K562 (cell line): ENCODE data around the gene PLEKHM3. TPM values are rescaled to one million over a fixed set of nuclear protein-coding genes. Genes with fewer than 3 reads are reported as not detected.

Source experiments
- ATAC-seq: fragments of 200-7000 bp; cut with Tn5 transposase; 3 replicates; pipeline ENCODE4 v1.9.1; 2020; ENCODE audit warnings: moderate library complexity
- BruUV-seq: library from RNA; stranded (reverse); fragments of 400-500 nt; replicated peaks from 2 replicates; lab custom pipeline; 2021; lab: Mats Ljungman, UMichigan
- CTCF ChIA-PET: fragments of 300-600 bp; formaldehyde crosslinking; extraction: SDS; loops from one replicate; lab custom pipeline; 2021; ENCODE audit warnings: low intra/inter-chr PET ratio; lab: Yijun Ruan, JAX
- POLR2A ChIA-PET: fragments of 300-600, 350-650 bp; sonication (Branson Sonifier 250); formaldehyde crosslinking; extraction: SDS; loops from one replicate; lab custom pipeline; 2021; ENCODE audit warnings: antibody characterized with exemption, inconsistent platforms; lab: Yijun Ruan, JAX
- DNase-seq, 4 experiments: peaks; one replicate each; pipeline versions ENCODE4 v3.0.0 to v3.0.0-alpha.2; 2011 to 2018; ENCODE audit warnings: low spot score in 3 of 4, mixed read lengths in 3 of 4; ENCODE audit errors: extremely low read depth in 1 of 4
- FAIRE-seq: peaks from 2 replicates; lab custom pipeline; 2011; peaks lifted over from hg19 to GRCh38; lab: Jason Lieb, UNC
- H2AFZ ChIP-seq: 2 replicates; pipeline ENCODE4 v1.6.0; 2011; ENCODE audit warnings: low read depth, low read length, control low read depth, inconsistent platforms
- H3K27ac ChIP-seq: fragments of 200-600 bp; 3 replicates; pipeline ENCODE4 v1.8.0; 2011; ENCODE audit warnings: low read depth, mild to moderate bottlenecking, control low read depth, inconsistent platforms, low read length, moderate library complexity, mixed read lengths; ENCODE audit errors: extremely low read depth
- H3K27me3 ChIP-seq, 2 experiments: fragments of 300-600 bp in 1 of 2; 2 replicates in 1 of 2; 3 replicates in 1 of 2; pipeline versions ENCODE4 v1.6.0 to v1.8.0; 2011; ENCODE audit warnings: inconsistent platforms in 2 of 2, low read length in 2 of 2, mild to moderate bottlenecking in 1 of 2, mixed read lengths in 1 of 2, moderate library complexity in 1 of 2; ENCODE audit not compliant: control insufficient read depth in 2 of 2, insufficient read depth in 2 of 2
- H3K36me3 ChIP-seq: fragments of 300-600 bp; 3 replicates; pipeline ENCODE4 v1.8.0; 2011; ENCODE audit warnings: mild to moderate bottlenecking, low read length, inconsistent platforms; ENCODE audit not compliant: control insufficient read depth, insufficient read depth
- H3K4me1 ChIP-seq, 2 experiments: fragments of 200-600 bp in 1 of 2; replicated peaks in 1 of 2; 2 replicates in 1 of 2; 3 replicates in 1 of 2; pipeline versions ENCODE4 v1.5.1 to v1.8.0; 2011; ENCODE audit warnings: inconsistent platforms in 2 of 2, low read length in 2 of 2, mild to moderate bottlenecking in 1 of 2, mixed read lengths in 1 of 2, moderate library complexity in 1 of 2; ENCODE audit not compliant: control insufficient read depth in 2 of 2, insufficient read depth in 2 of 2
- H3K4me2 ChIP-seq: 2 replicates; pipeline ENCODE4 v1.6.1; 2011; ENCODE audit warnings: low read length, control low read depth, inconsistent platforms, mixed read lengths; ENCODE audit not compliant: insufficient read depth
- H3K4me3 ChIP-seq: fragments of 200-600 bp; sonication (generic), shearing (Covaris generic); 2 replicates; pipeline ENCODE4 v1.5.1; 2016; ENCODE audit warnings: control low read depth, inconsistent platforms
- H3K79me2 ChIP-seq: fragments of 200-600 bp; 3 replicates; pipeline ENCODE4 v1.8.0; 2011; ENCODE audit warnings: low read length, inconsistent platforms; ENCODE audit not compliant: control insufficient read depth, insufficient read depth
- H3K9ac ChIP-seq, 2 experiments: 2 replicates each; pipeline versions ENCODE4 v1.6.0 to v1.6.1; 2011; ENCODE audit warnings: low read depth in 2 of 2, low read length in 2 of 2, control low read depth in 1 of 2, inconsistent platforms in 1 of 2, mild to moderate bottlenecking in 1 of 2, mixed read lengths in 1 of 2; ENCODE audit not compliant: insufficient read depth in 1 of 2
- H3K9me1 ChIP-seq: one replicate; pipeline ENCODE4 v1.6.0; 2011; ENCODE audit warnings: inconsistent platforms, mild to moderate bottlenecking, low read length, moderate library complexity; ENCODE audit not compliant: control insufficient read depth, insufficient read depth
- H3K9me3 ChIP-seq: replicated peaks from 2 replicates; pipeline ENCODE4 v1.5.1; 2011; ENCODE audit warnings: low read depth, low read length, inconsistent platforms; ENCODE audit not compliant: control insufficient read depth, insufficient read depth
- H4K20me1 ChIP-seq: replicated peaks from 2 replicates; pipeline ENCODE4 v1.6.1; 2011; ENCODE audit warnings: low read length, inconsistent platforms, mixed read lengths; ENCODE audit not compliant: control insufficient read depth, insufficient read depth
- ARID4B ChIP-seq: sonication (generic); formaldehyde crosslinking; IDR thresholded peaks from 2 replicates; pipeline ENCODE4 v1.8.0; 2022; ENCODE audit warnings: mild to moderate bottlenecking, missing genetic modification reagents
- ATF6 ChIP-seq: sonication (generic); formaldehyde crosslinking; IDR thresholded peaks from 2 replicates; pipeline ENCODE4 v1.4.0; 2020; ENCODE audit warnings: mild to moderate bottlenecking, missing genetic modification reagents
- EZH2 ChIP-seq: IDR thresholded peaks from 2 replicates; pipeline ENCODE4 v1.6.1; 2012; ENCODE audit warnings: low read depth, mild to moderate bottlenecking, inconsistent platforms, low read length, borderline replicate concordance
- FOXK1 ChIP-seq: sonication (generic); formaldehyde crosslinking; IDR thresholded peaks from 2 replicates; pipeline ENCODE4 v1.8.0; 2022; ENCODE audit warnings: missing genetic modification reagents, mild to moderate bottlenecking, borderline replicate concordance
- SPI1 ChIP-seq: IDR thresholded peaks from 2 replicates; pipeline ENCODE4 v1.6.1; 2011; ENCODE audit warnings: low read depth, low read length, control low read depth, borderline replicate concordance
- TSHZ1 ChIP-seq: fragments of 250-450 bp; sonication (Bioruptor Pico); IDR thresholded peaks from 2 replicates; pipeline ENCODE4 v1.4.0; 2020; ENCODE audit warnings: mild to moderate bottlenecking, moderate library complexity
- WGBS: fragments of 100-300 bp; shearing (Covaris generic); methylation state at CpG from one replicate; pipeline ENCODE4 v1.1.6; 2016; ENCODE audit warnings: low coverage, mixed read lengths; ENCODE audit not compliant: insufficient coverage; ENCODE audit errors: missing lambda C conversion rate; 5-methylcytosine and 5-hydroxymethylcytosine counted together
- in situ Hi-C: fragments of 300-500 bp; cut with MboI; formaldehyde crosslinking; loops from 4 replicates; pipeline ENCODE4 v1.15.0; 2018; ENCODE audit warnings: inconsistent platforms, mixed read lengths
- intact Hi-C: fragments of 100-400 bp; cut with micrococcal nuclease; formaldehyde crosslinking; loops from 2 replicates; pipeline ENCODE4 v1.14.2; 2022
- polyA plus RNA-seq, 8 experiments: library from polyadenylated mRNA; depleted of rRNA in 4 of 8; stranded (reverse) in 5 of 8; unstranded in 3 of 8; fragments of >200 nt; fragmentation: Nextera tagmentation in 2 of 8; fragmentation: Illumina TruSeq in 1 of 8; extraction: Ambion mirVana in 2 of 8; extraction: Trizol in 1 of 8; gene quantifications; 2 replicates each; pipeline versions ENCODE4 v1.2.1 to v1.2.3, GENCODE V29; 2011 to 2014; ENCODE audit warnings: inconsistent platforms in 1 of 8, missing spikeins in 1 of 8
- total RNA-seq, 7 experiments: library from RNA; depleted of rRNA in 6 of 7; stranded (reverse); fragments of >200 nt in 6 of 7; fragmentation: Illumina TruSeq in 2 of 7; extraction: Trizol in 2 of 7; gene quantifications; 2 replicates each; pipeline versions ENCODE4 v1.2.1 to v1.2.3, GENCODE V29; 2011 to 2021; ENCODE audit warnings: low replicate concordance in 1 of 7

PLEKHM3 gene
- total and polyA plus RNA-seq, 9 of the 15 experiments (the other 6 are each of a cell fraction or from before 2014, with no cell fraction given): 0.24 to 1.6 (median 1.0) TPM

GRCh38 chr2:207983641-207984042 lies 41.7 kb downstream of the PLEKHM3 start:
- BruUV-seq: no TSS peak
- H3K27ac ChIP-seq: no peak overlapping the region

More at GRCh38 chr2:207983641-207984042, 41.7 kb downstream of the PLEKHM3 start:
- H3K79me2 ChIP-seq: no peaks in the 10 kb centered on the region
- CTCF ChIA-PET: no interaction called here
- intact Hi-C loops (no loop called here), in situ Hi-C loops (no loop called here)
- TF ChIP-seq ATF6 (CRISPR knock-in tag): no peak
- no peak for TF ChIP-seq TSHZ1 (CRISPR knock-in tag)
- TF ChIP-seq FOXK1: no peak
- TF ChIP-seq EZH2: no peak
- no peak for TF ChIP-seq ARID4B
- peak; percentile 43; the same call in 1 of the 2 replicates for TF ChIP-seq SPI1
- H3K9me3 ChIP-seq: no peaks in the 10 kb centered on the region
- H4K20me1 ChIP-seq: no peaks in the 10 kb centered on the region
- H3K4me3 ChIP-seq: no peak overlapping the region
- H3K4me2 ChIP-seq: no peak overlapping the region
- FAIRE-seq (no peak), ATAC-seq (no peak), DNase-seq (no peak)
- 17% methylated on average over 2 of the region's 2 CpGs for WGBS
- H2AFZ ChIP-seq: no peak overlapping the region
- H3K36me3 ChIP-seq: no peaks in the 10 kb centered on the region
- POLR2A ChIA-PET: no interaction called here
- no peak overlapping the region for H3K9ac ChIP-seq
- H3K27me3 ChIP-seq: no peaks in the 10 kb centered on the region
- no peaks in the 10 kb centered on the region for H3K9me1 ChIP-seq
- no peaks in the 10 kb centered on the region for H3K4me1 ChIP-seq
